HG02588 (cell line): ENCODE measurements around the gene ZFYVE27.

ENCODE experiments used
- ATAC-seq: cut with Tn5 transposase; IDR thresholded peaks from one replicate; pipeline ENCODE4 v1.9.1; 2021; ENCODE audit warnings: mild to moderate bottlenecking, moderate library complexity; ENCODE audit not compliant: unreplicated experiment

ZFYVE27 gene

GRCh38 chr10:97785731-97786130, 48.8 kb downstream of the ZFYVE27 start:
- ATAC-seq = no peak

- ATAC-seq = no peak
These were observed 51.9 kb downstream of the ZFYVE27 start for GRCh38 chr10:97788552-97789442.

GRCh38 chr10:97789770-97790397, 53.0 kb downstream of the ZFYVE27 start:
- no peak for ATAC-seq

GRCh38 chr10:97791824-97792721, 55.1 kb downstream of the ZFYVE27 start:
- no peak for ATAC-seq

- ATAC-seq = no peak
These were observed 59.0 kb downstream of the ZFYVE27 start for GRCh38 chr10:97795886-97796285.

- ATAC-seq = no peak
These were observed 59.7 kb downstream of the ZFYVE27 start for GRCh38 chr10:97796651-97797050.

- no peak for ATAC-seq
These were observed 62.2 kb downstream of the ZFYVE27 start for GRCh38 chr10:97798958-97799610.

- ATAC-seq = no peak
These were observed 63.5 kb downstream of the ZFYVE27 start for GRCh38 chr10:97800474-97800873.

- no peak for ATAC-seq
These were observed 64.5 kb downstream of the ZFYVE27 start for GRCh38 chr10:97801422-97801821.

- ATAC-seq = no peak
These were observed 68.4 kb downstream of the ZFYVE27 start for GRCh38 chr10:97805096-97805884.

- ATAC-seq = no peak
These were observed 69.0 kb downstream of the ZFYVE27 start for GRCh38 chr10:97805949-97806348.

- no peak for ATAC-seq
These were observed 73.5 kb downstream of the ZFYVE27 start for GRCh38 chr10:97810446-97810845.
